Glomerular visceral epithelial cell (primary cell): Measurements from ENCODE around the gene BCL11B.

Experiments
- DNase-seq: peaks from one replicate; pipeline ENCODE4 v3.0.0-alpha.2; 2016; ENCODE audit errors: extremely low spot score

The BCL11B gene

DNA sequence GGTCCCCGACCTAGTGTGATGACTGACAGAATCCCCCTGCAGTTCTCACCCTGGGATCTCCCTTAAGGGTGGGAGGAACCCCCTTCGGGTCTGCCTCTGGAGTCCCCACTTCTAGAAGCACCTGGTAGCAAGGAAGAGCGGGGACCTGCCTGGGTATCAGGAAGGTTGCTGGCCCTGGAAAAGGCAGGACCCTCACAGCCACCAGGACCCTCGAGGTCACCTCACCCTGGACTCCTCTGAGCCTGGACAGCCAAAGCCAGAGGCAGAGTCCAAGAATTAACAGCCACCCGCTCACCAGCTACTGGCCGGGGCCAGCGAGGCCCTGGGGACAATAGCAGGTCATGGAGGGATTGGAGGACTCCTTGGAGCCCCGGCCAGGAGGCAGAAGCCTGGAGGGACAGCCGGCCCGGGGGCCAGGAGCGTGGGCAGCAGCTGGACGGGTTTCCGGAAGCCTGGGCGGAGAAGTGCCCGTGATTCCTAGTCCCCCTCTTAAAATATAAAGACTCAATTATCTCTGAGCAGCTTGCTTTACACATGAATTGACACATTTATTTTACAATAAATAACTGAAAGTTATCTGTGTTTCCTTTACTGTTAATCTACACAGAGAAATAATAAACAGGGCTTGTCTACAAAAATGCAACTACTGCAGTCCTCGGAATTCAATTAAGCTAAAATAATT, 17.5 kb downstream of the BCL11B start:
- DNase-seq, result no peak

DNA sequence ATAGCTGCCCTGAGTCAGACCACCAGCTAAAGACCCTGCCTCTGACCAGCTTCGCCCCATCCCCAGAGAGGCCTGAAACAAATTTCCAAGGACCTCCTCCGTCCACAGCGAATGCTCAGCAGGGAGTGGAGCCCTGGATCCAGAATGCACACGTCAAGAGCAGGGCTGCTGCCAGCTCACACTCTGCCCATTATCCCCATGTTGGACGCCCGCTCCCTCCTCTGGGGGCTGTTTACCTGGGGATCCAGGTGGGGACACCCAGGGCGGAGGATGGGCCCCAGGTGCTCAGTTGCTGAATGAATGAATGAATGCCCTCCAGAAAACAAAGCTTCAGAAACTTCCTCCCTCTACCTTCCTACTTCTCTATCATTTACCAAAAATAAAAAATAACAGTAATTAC, 18.1 kb downstream of the BCL11B start:
- no peak for DNase-seq

DNA sequence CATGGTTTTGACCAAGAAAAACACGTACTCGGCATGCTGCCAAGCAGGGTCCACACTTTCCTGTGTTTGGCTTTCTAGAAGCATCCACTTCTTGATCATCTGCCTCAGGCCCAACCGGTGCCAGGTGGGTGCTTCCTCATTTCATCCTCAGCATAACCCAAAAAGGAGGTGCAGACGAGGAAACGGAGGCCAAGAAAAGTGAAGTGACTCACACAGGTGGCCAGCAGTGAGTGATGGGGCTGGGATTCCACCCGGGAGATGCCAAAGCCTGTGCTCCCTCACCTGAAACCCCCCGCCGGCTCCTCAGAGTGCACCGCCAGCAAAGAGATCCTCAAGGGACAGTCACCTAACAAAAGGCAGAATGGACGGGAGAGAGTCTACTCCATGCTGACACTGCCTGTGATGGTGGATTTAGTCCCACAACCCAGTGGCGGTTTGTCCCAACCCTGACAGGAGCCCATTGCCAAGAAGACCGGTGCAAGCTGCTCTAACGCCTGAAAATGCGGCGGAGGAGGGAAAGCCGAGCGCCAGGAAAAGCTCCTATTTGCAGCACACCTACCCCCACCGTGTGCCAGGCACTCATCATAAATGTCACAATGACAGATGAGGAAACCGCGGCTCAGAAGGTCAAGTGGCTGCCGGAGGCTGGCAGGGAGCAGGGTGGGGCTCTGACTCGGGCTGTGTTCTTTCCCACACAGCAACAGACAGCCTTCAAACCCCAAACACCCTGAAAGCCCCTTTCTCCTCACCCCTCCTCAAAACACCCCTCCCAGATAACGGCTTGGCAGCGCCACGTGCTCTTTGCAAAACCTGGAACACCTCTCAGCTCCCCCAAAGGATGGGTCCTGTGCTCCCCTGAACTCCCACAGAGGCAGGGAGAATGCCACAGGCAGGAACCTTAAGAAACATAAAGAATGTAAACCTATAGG, 18.8 kb downstream of the BCL11B start:
- DNase-seq, result no peak

DNA sequence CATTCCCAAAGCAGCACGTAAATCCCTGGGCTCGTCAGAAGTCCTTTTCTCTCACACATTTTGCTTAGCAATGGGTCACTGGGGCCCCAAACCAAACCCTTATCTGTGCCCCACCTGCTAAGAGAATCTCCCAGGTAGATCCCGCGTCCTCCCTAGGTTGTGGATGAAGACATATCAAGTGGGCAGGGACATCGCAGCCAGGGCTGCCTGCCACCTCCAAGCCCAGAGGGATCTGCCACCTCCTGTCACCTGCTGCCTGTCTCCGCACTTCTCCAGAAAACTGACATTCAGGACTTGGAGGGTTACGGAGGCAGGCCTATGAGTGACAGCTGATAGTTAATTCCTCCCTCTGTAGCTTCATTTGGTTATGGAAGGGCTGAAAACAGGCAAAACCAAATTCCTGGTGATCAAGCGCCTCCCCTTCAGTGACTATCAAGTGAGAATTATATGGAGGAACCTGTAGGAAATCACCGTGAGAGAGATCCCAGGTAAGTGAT, 19.5 kb downstream of the BCL11B start:
- no peak for DNase-seq

DNA sequence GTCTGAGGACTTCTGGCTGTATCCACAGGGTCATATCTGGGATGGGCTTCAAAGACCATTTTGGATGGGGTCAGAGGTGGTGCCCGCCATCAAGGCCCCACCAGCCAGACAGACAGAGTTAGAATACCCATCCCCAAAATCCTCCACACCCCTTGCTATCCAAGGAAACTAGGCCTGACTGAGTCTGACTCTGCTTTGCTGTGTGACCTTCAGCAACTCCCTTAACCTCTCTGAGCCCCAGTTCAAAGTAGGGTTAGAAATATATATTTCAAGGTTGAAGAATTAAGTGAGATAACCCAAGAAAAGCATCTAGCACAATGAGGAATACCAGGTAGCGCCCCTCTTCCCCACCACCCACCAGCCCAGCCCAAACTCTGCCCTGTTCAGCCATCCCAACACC, 20.3 kb downstream of the BCL11B start:
- no peak for DNase-seq

DNA sequence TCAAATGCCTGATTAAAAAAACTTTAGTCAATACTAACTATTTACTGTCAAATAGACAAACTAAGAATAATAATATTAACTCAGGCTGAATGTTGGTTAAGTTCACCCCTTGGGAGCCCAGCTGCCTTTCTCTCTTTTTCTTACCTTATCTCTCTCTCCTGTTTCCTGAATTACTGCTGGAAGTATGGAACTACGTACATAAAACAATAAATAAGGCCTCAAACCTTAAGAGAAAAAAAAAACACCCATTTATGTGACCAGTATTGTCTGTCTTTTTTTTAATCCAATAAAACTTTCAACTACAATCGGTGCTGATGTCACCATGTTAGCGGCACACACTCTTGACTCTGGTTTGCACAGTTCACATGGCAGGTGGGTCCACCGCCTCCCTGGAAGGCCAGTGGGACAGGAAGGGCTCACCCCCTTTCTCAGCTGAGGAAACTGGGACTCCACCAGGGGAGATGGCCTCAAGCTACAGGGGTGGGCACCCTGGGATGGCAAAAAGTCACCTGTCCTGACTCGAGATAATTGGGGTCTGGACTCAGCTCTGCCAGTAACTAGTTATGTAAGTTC, 21.3 kb downstream of the BCL11B start:
- DNase-seq, result no peak

DNA sequence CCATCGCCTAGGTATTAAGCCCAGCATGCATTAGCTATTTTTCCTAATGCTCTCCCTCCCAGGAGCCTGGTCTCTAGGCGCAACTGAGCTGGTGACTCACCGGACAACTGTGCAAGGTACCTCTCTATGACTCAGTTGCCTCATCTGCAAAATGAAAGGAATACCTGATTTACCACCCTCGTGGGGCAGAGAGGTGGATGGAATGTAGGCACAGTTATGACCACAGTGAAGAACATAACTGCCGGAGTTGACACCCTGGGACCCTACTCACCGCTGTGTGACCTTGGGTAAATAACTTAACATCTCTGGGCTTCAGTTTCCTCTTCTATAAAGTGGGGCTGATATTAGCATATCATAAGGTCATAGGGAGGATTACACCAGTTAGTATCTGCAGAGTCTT, 22.6 kb downstream of the BCL11B start:
- no peak for DNase-seq

DNA sequence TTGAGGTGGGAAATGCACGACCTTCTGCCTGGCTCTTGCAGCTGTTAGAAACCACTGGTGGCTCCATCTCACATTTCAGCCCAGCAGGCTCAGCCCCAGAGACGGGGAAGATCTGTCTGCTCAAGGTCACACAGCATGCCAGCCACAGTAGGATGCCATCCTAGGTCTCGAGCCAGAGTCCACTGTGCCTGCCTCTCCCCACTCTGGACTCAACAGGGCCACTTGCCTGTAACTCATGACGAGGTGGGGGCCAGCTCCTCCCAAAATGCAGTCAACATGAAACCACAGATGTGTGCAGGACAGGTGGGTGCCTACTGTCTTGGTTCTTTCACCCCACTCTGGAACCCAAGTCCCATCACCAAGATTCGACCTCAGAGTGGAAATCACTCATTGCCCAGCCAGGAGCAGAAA, 23.2 kb downstream of the BCL11B start:
- no peak for DNase-seq

DNA sequence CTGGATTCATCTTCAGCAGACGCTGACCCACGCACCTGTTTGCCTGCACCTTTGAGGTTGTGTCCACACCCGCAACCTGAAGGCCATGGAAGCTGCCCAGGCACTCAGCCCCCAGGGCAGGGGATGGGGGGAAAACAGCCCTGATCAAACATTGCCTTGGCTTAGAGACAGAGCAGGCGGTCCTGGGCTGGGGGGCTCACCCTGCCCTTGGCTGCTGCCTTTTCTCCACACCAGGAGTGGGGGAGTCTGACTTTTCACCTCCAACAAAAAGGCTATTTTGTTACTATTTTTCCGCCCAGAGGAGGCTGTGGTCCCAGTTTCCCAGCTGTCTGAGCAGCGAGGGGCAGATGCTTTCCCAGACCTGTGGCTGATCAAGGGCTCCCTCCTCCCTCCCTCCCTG, 24.2 kb downstream of the BCL11B start:
- DNase-seq, result no peak

DNA sequence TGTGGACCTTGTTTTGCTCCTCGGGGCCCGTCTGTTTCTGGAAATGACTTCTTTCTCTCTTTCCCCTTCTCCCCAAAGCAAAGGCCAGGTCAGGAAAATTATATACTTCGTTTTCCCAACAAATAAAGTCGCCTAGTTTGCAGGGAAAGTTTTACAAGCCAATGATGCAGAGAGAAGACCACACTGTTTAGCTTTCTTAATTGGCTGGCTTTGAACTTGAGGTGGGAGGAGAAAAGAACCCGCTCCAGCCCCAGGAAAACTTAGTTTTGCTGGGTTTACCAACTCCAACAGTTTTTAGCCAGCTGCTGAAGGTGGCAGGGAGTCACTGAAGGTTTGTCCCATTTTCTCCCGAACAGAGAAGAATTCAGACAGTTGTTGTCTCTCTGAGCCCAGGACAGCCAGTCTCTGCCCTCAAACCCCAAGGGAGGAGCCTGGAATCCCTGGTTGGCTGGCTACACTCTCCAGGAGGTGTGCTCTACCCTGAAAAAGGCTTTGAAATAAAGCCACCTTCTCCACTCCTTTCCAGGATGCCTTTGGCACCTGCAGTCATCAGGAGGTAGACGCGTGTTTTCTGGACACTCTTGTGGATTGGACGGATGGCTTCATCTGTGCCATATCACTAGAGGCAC, 24.8 kb downstream of the BCL11B start:
- DNase-seq, result no peak

DNA sequence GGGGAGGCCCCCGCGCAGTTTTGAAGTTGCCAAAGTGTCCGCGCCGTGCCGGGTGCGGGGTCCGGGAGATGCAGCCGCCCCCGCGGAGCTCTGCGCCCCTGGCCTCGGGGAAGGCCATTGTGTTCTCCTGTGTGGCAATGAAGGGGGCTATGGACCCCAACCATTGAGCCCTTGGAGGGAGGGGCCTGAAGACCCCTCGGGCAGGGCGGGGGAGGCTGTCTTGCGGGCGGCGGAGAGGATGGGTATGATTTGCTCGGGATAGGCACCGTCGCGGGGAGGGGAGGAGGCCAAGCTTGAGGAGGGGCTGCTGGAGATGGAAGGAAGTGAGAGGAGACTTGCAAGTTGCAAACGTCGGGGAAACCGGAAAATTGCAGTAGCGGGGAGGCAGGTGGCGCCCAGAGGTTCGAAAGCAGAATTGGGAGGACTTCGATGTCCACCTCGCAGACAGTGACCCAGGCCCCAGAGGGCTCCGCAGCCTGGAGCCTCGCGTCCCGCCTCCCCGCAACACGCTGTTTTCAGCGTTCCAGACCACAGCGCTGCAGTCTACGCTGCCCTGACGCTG, 25.4 kb downstream of the BCL11B start:
- DNase-seq, result no peak

DNA sequence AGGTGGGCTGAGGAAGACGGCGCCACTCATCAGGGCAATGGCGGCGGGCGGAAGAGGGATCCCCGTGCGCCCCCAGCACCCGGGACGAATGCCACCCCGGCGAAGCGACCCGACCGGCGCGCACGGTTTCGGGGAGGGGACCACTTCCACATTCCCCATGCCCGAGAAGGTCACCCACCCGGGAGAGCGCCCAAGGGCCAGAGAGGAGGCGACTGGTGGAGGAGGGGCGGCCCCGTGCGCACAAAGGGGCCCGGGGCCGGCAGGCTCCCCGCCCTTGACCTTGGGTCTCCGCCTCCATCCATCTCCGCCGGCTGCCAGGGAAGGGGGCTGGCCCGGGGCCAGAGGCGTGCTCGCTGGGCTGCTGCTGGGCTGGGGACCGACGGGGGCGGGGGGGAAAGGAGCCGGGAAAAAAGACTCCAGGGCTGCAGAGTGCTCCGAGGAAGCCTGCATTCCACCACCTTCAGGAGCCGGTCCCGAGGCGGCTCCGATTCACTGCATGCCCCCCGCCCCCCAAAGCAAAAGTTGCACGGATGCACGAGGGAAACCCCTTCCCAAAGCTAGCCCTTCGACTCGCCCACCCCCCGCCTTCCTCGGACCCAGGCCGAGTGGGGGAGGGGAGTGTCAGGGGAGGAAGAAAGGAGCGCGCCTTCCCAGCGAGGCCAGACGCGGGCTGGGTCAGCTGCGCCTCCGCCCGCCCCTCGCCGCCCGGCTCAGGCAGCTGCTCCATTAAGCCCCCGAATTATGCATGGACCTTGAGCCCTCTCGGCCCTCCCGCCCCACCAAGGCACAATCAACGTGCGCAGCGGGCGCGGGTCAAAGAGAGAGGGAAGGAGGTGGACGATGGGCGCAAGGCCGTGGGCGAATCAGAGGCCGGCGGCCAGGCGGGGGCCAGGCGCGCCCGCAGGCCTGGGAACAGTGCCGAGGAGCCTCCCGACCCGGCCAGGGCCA, 26.2 kb downstream of the BCL11B start:
- no peak for DNase-seq

DNA sequence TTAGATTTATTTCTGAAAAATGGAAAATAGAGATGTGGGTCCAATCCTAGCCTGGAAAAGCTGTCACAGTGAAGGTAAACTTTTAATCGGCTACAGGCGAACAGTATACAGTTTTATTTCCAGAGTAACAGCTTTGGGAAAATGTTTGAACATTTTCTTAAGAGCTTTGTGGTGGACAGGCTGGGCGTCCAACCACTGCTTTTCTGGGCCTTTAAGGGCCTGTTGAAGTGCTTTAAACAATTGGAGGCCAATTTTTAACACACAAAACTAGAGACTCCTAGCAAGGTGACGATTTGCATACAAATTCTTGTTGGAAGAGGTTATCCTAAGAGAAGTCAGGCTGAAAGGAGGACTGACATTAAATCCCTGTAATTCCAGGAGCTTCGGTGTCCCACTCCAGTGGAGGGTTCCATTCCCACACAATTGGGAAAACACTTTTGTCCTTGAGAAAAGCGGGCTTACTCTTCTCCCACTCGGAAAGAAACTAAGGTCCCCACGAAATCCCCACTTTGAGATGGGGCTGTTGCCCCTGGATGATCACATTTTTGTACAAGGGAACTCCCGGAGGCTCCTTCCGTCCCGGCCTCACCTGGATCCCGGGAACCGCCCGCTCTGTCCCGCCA, 26.9 kb downstream of the BCL11B start:
- no peak for DNase-seq

DNA sequence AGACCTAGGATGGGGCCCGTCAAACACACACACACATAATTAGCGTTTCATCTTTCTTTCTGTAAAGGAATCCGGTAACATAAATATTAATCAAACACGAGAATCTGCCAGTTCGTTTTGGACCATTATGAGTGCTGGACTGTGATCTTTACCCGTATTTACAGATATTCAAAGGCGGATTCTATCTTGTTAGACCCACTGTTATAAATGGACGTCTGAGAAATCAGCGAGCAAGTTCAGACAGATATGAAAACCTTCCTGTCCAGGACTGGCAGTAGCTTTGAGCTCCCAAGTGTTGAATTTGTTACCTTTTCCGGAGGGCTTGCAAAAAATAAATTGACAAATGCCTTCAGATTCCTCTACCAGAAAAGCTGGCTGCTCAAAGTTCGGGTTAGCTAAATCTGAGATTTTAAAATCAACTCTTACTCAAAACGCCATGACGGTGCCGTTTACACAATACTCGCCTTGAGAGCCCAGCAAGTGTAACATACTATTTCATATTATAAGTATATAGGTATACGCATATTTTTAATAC, 27.6 kb downstream of the BCL11B start:
- DNase-seq, result no peak

DNA sequence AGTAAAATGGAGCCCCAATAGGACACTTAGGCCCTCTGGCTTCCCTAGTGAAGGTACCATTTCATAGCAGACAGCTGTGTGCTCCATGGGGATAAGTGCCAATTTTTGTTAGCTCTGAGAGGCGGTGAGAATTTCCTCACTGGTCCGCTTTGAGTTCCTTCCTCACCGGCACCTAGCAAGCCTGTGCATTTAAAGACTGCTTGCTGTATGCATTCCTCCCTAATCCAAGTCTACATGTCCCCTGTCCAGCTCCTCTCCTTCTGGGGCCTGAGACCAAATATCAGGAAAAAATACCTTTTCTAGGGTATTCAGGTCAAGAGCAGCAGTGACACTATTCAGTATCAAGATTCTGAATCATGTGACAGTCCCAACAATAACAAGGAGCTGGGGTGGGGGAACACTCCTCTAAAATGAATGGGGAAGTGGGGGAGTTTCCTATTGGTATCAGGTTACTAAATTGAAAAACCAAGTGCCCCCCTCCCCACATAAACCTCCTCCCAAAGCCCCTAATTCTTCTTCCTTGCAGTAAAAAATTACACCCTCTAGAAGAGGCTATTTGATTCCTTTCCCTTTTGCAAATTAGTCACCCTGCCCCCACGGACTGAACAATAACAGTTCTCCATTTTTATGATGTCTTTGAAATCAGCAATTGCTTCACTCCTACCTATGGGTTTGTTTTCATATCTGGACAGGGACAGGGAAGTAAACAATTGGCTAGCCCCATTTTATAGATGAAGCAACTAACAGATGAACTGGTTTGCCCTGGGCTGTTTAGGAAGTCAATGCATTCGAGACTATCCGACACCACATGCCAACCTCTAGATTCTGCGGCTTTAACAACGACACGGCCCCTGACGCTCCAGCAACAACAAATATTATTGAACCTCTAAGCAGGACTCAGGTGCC, 28.9 kb downstream of the BCL11B start:
- no peak for DNase-seq

DNA sequence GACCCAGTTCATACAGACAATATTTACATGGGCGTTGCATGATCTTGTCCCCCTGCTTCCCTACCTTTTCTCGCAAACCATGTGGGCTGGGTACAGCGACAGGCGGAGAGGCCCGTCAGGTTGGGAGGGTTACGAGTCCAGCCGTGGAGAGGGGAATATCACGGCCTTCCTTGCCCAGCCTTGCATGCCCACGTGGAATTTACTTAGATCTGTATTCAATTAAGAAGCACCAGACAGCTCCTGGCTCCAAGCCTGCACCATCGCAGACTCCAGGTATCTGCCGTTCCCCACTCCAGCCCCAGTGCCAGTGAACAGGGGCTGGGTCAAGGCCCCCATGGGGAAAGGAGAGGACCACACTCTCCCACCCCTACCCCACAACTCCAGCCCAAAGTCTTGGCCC, 29.8 kb downstream of the BCL11B start:
- DNase-seq, result no peak

DNA sequence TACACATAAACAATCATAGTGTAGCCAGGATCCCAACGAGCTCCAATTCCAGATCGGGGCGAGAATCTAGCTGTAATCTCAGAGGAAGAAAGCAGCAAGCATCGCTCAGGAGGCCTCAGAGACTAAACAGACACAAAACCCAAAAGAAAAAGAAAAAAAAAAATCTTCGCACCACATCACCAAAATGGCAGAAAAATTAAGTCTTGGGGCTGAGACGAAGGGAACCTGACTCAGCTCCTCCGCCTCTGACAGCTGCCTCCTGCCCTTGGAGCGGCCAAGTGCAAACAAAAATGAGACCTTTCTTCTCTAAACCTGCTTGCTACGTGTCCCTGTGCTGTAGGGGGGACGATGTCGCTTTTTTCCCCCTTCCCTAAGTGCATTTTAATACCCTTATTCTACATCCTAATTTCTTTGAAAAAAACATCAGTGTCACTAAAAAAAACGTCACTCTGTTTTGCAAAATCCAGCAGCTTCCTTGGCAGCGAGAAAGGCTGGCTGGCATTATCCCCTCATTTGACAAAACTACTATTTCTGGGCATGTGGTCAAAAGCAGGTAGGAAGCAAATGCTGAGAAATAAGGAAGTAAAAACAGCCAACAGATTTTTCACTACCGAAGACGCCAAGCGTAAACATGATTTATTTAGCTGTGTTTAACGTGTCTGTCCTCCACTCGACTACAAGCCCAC, 30.5 kb downstream of the BCL11B start:
- no peak for DNase-seq

DNA sequence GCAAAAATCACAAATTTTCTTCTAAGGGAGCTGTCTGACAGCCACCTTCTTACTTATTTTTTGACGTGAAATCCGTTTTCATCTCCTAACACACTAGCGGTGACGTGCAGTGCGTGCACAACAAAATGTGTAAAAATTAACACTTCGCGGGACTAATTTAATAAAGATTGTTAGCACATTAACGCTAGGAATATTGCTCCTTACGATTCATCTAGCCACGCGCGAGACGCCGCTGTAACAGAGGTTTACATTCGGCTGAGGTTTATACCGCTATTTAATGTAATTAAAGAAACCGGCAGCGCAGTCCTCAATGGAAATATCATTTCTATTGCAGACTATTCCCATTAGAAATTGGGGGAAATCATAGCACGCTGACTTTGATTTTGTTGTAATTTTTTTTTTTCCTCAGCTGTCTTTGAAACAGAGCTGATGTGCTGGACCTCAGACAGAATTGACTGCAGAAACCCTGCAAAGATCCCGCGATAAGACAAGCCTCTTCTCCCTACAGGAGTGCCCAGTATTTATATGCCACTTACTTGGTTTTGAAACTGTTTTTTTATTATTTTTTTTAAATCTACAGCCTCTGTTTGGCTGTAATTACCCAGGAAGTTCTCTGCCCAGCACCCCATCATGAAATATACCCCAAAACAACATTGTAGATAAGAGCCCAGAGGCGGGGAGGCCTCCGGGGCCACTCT, 31.2 kb downstream of the BCL11B start:
- no peak for DNase-seq
